Activated B cell treated with CpG ODN at 0.5 μM for 24 hours (primary cell): ENCODE results near the gene ALDH1L1. TPM values are rescaled to one million over a fixed set of nuclear protein-coding genes. Genes with fewer than 3 reads are reported as not detected.

ENCODE experiments used
- ATAC-seq: fragments of 200-7000 bp; cut with Tn5 transposase; one replicate; pipeline ENCODE4 v1.10.0; 2021; ENCODE audit warnings: low read depth, mild to moderate bottlenecking, moderate library complexity
- CTCF ChIA-PET: fragments of 350-600 bp; sonication (Branson Sonifier 250); formaldehyde crosslinking; loops from one replicate; lab custom pipeline; 2021; ENCODE audit warnings: antibody characterized with exemption; lab: Charles Lee
- POLR2A ChIA-PET: fragments of 350-600 bp; sonication (Branson Sonifier 250); formaldehyde crosslinking; loops from one replicate; lab custom pipeline; 2021; ENCODE audit warnings: antibody characterized with exemption; lab: Charles Lee
- DNase-seq: peaks from one replicate; pipeline ENCODE4 v3.0.0; 2022
- H3K27ac Mint-ChIP-seq: one replicate; pipeline ENCODE4 v1.8.0; 2020; ENCODE audit warnings: mixed read lengths
- H3K27me3 Mint-ChIP-seq: one replicate; pipeline ENCODE4 v1.8.0; 2021; ENCODE audit warnings: mixed read lengths
- H3K36me3 Mint-ChIP-seq: one replicate; pipeline ENCODE4 v1.8.0; 2021; ENCODE audit warnings: low read depth, mixed read lengths
- H3K4me1 Mint-ChIP-seq: one replicate; pipeline ENCODE4 v1.8.0; 2021; ENCODE audit warnings: mixed read lengths
- H3K4me3 Mint-ChIP-seq: one replicate; pipeline ENCODE4 v1.8.0; 2020; ENCODE audit warnings: mild to moderate bottlenecking, mixed read lengths
- H3K9me3 Mint-ChIP-seq: one replicate; pipeline ENCODE4 v1.8.0; 2020; ENCODE audit warnings: mixed read lengths
- CTCF ChIP-seq: fragments of 200-600 bp; IDR thresholded peaks from one replicate; pipeline ENCODE4 v1.8.0; 2022; ENCODE audit warnings: antibody characterized with exemption, mild to moderate bottlenecking
- intact Hi-C: fragments of 100-400 bp; cut with micrococcal nuclease; formaldehyde crosslinking; loops from one replicate; pipeline ENCODE4 v1.15.1; 2024
- total RNA-seq: library from RNA; stranded (reverse); gene quantifications from 2 replicates; pipeline ENCODE4 v1.2.3, GENCODE V29; 2022

ALDH1L1 gene
- total RNA-seq, 1 donor from 2014 or later = not detected

- Mint-ChIP-seq H3K27me3 (peaks cover 13% of the 10 kb centered on the region), H3K4me1 (no peaks in the 10 kb centered on the region), H3K9me3 (no peaks in the 10 kb centered on the region), H3K36me3 (no peaks in the 10 kb centered on the region), H3K4me3 (no peak overlapping the region), H3K27ac (no peak overlapping the region)
- ChIA-PET POLR2A (no interaction called here), CTCF (no interaction called here)
- intact Hi-C loops = no loop called here
- no peak for TF ChIP-seq CTCF
- DNase-seq (no peak), ATAC-seq (no peak)
Measured at GRCh38 chr3:126186749-126187148, 6.4 kb upstream of the ALDH1L1 start.

GRCh38 chr3:126186271-126186670, 5.9 kb upstream of the ALDH1L1 start:
- Mint-ChIP-seq H3K36me3 (no peaks in the 10 kb centered on the region), H3K27ac (no peak overlapping the region), H3K9me3 (no peaks in the 10 kb centered on the region), H3K4me1 (no peaks in the 10 kb centered on the region), H3K27me3 (peaks cover 18% of the 10 kb centered on the region), H3K4me3 (no peak overlapping the region)
- TF ChIP-seq CTCF = no peak
- intact Hi-C loops = no loop called here
- ATAC-seq (no peak), DNase-seq (no peak)
- ChIA-PET POLR2A (no interaction called here), CTCF (no interaction called here)

- Mint-ChIP-seq H3K4me3 (no peak overlapping the region), H3K27me3 (peaks cover 28% of the 10 kb centered on the region), H3K36me3 (no peaks in the 10 kb centered on the region), H3K27ac (no peak overlapping the region), H3K4me1 (no peaks in the 10 kb centered on the region), H3K9me3 (no peaks in the 10 kb centered on the region)
- POLR2A ChIA-PET = no interaction called here
- CTCF ChIA-PET = no interaction called here
- intact Hi-C loops = no loop called here
- ATAC-seq (no peak), DNase-seq (no peak)
- no peak for TF ChIP-seq CTCF
Measured at GRCh38 chr3:126184465-126185000, 4.1 kb upstream of the ALDH1L1 start.

- Mint-ChIP-seq H3K27me3 (peaks cover 28% of the 10 kb centered on the region), H3K9me3 (no peaks in the 10 kb centered on the region), H3K36me3 (no peaks in the 10 kb centered on the region), H3K27ac (no peak overlapping the region), H3K4me3 (no peak overlapping the region), H3K4me1 (no peaks in the 10 kb centered on the region)
- TF ChIP-seq CTCF = no peak
- ChIA-PET POLR2A (no interaction called here), CTCF (no interaction called here)
- intact Hi-C loops = no loop called here
- no peak for ATAC-seq
- no peak for DNase-seq
Measured at GRCh38 chr3:126181398-126181725, 976 bp upstream of the ALDH1L1 start.

GRCh38 chr3:126179825-126180476, 435 bp downstream of the ALDH1L1 start:
- POLR2A ChIA-PET = no interaction called here
- intact Hi-C loops = no loop called here
- Mint-ChIP-seq H3K4me1 (no peaks in the 10 kb centered on the region), H3K36me3 (no peaks in the 10 kb centered on the region), H3K4me3 (no peak overlapping the region), H3K9me3 (no peaks in the 10 kb centered on the region), H3K27ac (no peak overlapping the region), H3K27me3 (peaks cover 32% of the 10 kb centered on the region)
- DNase-seq (no peak), ATAC-seq (no peak)
- CTCF ChIA-PET = no interaction called here
- no peak for TF ChIP-seq CTCF
